Fibroblast of skin of left biceps (primary cell): Measurements from ENCODE around the gene ELF2.
"Not testable (repeated sequence)": the region's sequence is repeated elsewhere in the genome, so short reads cannot be mapped to it uniquely, and the experiment has no call there.

Experiments
- DNase-seq, 2 experiments: peaks; one replicate each; pipeline ENCODE4 v3.0.0-alpha.2; 2013; ENCODE audit warnings: low read depth in 2 of 2

Gene ELF2

DNA sequence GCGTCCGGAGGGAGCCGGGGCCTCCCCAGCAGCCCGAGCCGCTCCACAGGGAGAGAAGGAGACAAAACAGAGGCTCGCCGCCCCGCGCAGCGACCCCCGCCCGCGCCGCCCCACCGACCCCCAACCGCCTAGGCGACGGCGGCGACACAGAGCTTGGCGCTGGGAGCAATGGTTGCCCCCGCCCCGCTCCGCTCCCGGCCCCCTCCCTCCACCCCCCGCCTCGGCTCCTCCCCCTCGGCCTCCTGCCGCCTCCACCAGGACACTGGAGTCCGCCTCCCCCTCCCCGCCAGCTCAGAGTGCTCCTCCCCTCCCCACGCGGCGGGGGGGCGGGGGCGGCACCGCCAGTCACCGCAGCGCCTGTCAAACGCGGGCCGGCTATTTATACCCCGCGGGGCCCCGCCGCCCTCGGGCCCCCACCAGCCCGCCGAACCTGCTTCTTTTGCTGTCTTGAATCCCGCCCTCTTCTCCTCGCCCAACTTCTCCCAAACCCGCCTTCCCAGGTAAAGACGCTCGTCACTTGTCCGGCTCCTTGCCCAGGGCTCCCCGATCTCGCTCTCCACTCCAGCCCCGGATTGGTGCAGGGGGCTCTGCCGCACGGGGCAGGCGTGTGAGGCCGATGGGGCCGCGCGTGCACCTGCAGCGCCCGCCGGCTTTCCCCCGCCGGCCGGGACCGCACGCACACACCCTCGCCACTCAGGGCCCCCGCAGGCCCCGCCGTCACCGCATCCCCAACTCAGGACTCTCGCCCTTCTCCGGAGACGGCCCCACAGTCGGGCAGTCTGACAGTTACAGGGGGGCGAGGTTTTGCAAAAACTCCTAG lies at the start of gene ELF2:
Gene ELF2, minus strand, starts transcription at position 170 of the 820 bp plus-strand sequence. CDS start 39,517 bp downstream, outside the sequence.
- DNase-seq = peak; percentile 56 to 65

DNA sequence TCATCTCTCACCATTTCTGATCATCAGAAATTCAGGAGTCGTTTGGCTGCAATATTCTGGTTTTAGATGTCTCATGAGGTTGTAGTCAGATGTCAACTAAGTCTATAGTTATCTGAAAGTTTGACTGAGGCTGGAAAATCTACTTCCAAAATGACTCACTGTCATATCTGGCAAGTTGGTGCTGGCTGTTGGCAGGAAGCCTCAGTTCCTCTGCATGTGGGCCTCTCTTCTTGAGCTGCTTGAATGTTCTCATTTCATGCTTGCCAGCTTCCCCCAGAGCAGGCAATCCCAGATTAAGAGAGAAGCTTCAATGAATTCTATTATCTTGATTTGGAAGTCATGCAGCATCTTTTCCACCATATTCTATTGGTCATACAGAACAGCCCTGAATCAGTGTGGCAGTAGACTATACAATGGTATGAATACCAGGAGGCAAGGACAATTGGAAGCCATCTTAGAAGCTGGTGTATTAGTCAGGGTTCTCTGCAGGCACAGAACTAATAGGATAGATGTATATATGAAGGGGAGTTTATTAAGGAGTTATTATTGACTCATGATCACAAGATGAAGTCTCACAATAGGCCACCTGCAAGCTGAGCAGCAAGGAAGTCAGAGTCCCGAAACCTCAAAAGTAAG lies 46.8 kb upstream of the ELF2 start:
- DNase-seq = no peak

GRCh38 chr4:139222215-139222614 lies 45.2 kb upstream of the ELF2 start:
- no peak for DNase-seq

DNA sequence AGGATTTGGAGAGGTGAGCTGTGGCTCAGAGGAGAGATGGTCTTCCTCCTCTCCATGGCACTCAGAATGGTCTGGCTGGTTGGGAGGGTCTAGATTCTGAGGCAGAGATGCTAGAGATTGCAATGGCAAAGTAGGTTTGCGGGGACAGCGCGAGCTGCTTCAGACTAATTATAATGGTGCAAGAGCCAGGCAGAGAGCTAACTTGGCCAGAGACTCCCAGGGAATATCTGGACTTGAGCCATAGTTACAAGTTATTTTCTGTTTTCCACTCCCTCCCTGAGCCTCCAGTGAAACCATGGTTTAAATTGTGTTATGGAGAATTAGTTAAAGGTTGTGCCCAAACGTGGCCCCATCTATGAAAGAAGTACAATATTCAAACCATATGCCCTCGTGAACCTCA lies 44.7 kb upstream of the ELF2 start:
- no peak for DNase-seq

GRCh38 chr4:139219450-139220055 lies 42.5 kb upstream of the ELF2 start:
- no peak for DNase-seq

DNA sequence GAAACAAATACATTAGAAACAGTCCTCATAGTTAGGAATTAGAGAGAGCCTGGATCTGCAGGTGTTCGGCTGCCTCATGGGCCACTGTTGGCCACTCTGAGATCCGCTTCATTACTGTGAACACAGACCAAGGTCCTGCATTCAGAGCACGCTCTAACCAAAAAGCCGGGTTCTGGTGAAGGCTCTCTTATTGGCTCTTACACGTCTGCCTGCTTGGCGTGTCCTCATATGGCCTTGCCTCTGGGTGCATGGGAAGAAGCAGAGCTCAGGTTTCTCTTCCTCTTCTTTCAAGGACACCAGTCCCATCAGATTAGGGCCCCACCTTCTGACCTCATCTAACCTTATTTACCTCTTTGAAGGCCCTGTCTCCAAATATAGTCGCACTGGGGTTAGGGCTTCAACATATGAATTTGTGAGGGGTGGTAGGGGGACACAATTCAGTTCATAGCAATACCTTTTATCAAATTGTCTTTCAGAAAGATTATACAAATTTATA lies 37.1 kb upstream of the ELF2 start:
- DNase-seq = no peak

DNA sequence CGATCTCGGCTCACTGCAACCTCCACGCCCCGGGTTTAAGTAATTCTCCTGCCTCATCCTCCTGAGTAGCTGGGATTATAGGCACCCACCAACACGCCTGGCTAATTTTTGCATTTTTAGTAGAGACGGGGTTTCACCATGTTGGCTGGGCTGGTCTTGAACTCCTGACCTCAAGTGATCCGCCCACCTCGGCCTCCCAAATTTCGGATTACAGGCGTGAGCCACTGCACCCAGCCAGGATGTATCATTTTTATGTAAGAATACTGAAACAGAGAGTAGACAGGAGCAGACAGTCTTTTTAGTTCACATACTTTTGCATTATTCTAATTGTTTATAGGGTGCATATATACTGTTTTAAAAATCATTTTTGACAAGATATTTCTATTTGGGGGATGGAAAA lies 36.6 kb upstream of the ELF2 start:
- not testable (repeated sequence) for DNase-seq

- DNase-seq = no peak
These were observed 35.9 kb upstream of the ELF2 start for GRCh38 chr4:139212900-139213299.

GRCh38 chr4:139210486-139210885 lies 33.5 kb upstream of the ELF2 start:
- no peak for DNase-seq

GRCh38 chr4:139209470-139210063 lies 32.5 kb upstream of the ELF2 start:
- DNase-seq = no peak

- peak; percentile 68 to 75 for DNase-seq
These were observed 31.5 kb upstream of the ELF2 start for GRCh38 chr4:139208404-139208945.

GRCh38 chr4:139207873-139208403 lies 30.9 kb upstream of the ELF2 start:
- no peak for DNase-seq

GRCh38 chr4:139207247-139207646 lies 30.2 kb upstream of the ELF2 start:
- DNase-seq = no peak

GRCh38 chr4:139202991-139203390 lies 26.0 kb upstream of the ELF2 start:
- DNase-seq = no peak

DNA sequence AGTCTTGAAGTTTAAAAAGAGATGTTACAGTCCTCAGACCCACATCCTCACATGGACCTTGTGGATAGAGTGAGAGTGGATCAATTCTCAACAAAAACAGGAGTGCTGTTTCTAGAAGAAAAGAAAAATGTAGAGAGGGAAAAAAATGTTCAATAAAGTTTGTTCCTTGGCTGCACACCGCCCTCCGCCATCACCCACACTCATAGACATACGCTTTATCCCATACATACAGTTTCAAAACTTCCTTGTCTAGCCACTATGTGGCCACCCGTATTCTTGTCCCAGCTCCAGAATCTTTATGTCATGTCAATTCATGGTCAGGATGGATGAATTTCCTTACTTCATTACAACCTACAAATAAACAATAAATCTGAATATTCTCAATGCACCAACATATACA lies 23.5 kb upstream of the ELF2 start:
- no peak for DNase-seq

- DNase-seq = no peak
These were observed 23.1 kb upstream of the ELF2 start for GRCh38 chr4:139200102-139200501.

GRCh38 chr4:139197214-139197613 lies 20.2 kb upstream of the ELF2 start:
- not testable (repeated sequence) for DNase-seq

- DNase-seq = no peak
These were observed 19.4 kb upstream of the ELF2 start for GRCh38 chr4:139196462-139196861.

- no peak for DNase-seq
These were observed 14.4 kb upstream of the ELF2 start for GRCh38 chr4:139191373-139191772.

DNA sequence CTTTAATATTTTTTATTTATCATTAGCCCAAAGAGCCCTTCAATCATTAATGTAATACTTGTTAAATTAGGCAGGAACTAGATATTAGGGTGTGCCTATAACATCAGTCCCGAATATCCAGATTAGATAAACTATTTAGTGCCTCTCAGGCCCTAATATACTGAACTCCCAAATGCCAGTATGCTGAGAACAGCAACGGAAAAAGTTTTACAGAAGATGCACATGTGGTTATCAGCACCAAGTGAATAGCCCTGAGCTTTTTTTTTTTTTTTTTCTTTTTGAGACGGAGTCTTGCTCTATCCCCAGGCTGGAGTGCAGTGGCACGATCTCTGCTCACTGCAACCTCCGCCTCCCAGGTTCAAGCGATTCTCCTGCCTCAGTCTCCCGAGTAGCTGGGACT lies 13.0 kb upstream of the ELF2 start:
- no peak for DNase-seq

- no peak for DNase-seq
These were observed 12.4 kb upstream of the ELF2 start for GRCh38 chr4:139189417-139189749.
